Trophoblast cell (in vitro differentiated cells and primary cell): Measurements from ENCODE around the gene DBNDD1.

ENCODE experiments used
- DNase-seq, 2 donors: peaks; one replicate each; pipeline ENCODE4 v3.0.0-alpha.2; 2016
- H2AFZ ChIP-seq: 2 replicates; pipeline ENCODE4 v1.6.1; 2013; ENCODE audit warnings: low read length, moderate library complexity, mild to moderate bottlenecking; ENCODE audit not compliant: insufficient read depth, poor library complexity
- H2AK5ac ChIP-seq: 2 replicates; pipeline ENCODE4 v1.6.1; 2013; ENCODE audit warnings: mild to moderate bottlenecking, low read length
- H2BK120ac ChIP-seq: 2 replicates; pipeline ENCODE4 v1.6.1; 2013; ENCODE audit warnings: low read length, mild to moderate bottlenecking, moderate library complexity; ENCODE audit not compliant: insufficient read depth, poor library complexity
- H2BK12ac ChIP-seq: 2 replicates; pipeline ENCODE4 v1.6.1; 2013; ENCODE audit warnings: mild to moderate bottlenecking, low read length, moderate library complexity
- H2BK5ac ChIP-seq: 2 replicates; pipeline ENCODE4 v1.6.1; 2013; ENCODE audit warnings: low read length, low read depth, moderate library complexity, mild to moderate bottlenecking; ENCODE audit not compliant: poor library complexity
- H3K14ac ChIP-seq: 2 replicates; pipeline ENCODE4 v1.6.1; 2013; ENCODE audit warnings: mild to moderate bottlenecking, low read length
- H3K18ac ChIP-seq: 2 replicates; pipeline ENCODE4 v1.6.1; 2013; ENCODE audit warnings: mild to moderate bottlenecking, low read length
- H3K23ac ChIP-seq: 2 replicates; pipeline ENCODE4 v1.6.1; 2013; ENCODE audit warnings: low read length
- H3K27ac ChIP-seq: 2 replicates; pipeline ENCODE4 v1.5.1; 2013; ENCODE audit warnings: low read depth, mild to moderate bottlenecking, inconsistent platforms, low read length, moderate library complexity
- H3K27me3 ChIP-seq: 2 replicates; pipeline ENCODE4 v1.6.1; 2013; ENCODE audit warnings: inconsistent platforms, mild to moderate bottlenecking, low read length, moderate library complexity; ENCODE audit not compliant: insufficient read depth
- H3K36me3 ChIP-seq, 2 experiments: 1 replicate in 1 of 2; 2 replicates in 1 of 2; pipeline ENCODE4 v1.6.1; 2013; ENCODE audit warnings: low read length in 2 of 2, mild to moderate bottlenecking in 2 of 2, moderate library complexity in 1 of 2; ENCODE audit not compliant: insufficient read depth in 2 of 2, control insufficient read depth in 1 of 2
- H3K4ac ChIP-seq: 2 replicates; pipeline ENCODE4 v1.6.1; 2013; ENCODE audit warnings: low read depth, mild to moderate bottlenecking, low read length, moderate library complexity
- H3K4me1 ChIP-seq, 2 experiments: 1 replicate in 1 of 2; 2 replicates in 1 of 2; pipeline ENCODE4 v1.6.1; 2013; ENCODE audit warnings: low read length in 2 of 2, mild to moderate bottlenecking in 2 of 2, moderate library complexity in 1 of 2; ENCODE audit not compliant: insufficient read depth in 2 of 2, control insufficient read depth in 1 of 2
- H3K4me2 ChIP-seq: 2 replicates; pipeline ENCODE4 v1.6.1; 2013; ENCODE audit warnings: inconsistent platforms, mild to moderate bottlenecking, low read length, moderate library complexity
- H3K4me3 ChIP-seq: 2 replicates; pipeline ENCODE4 v1.5.1; 2013; ENCODE audit warnings: mild to moderate bottlenecking, low read depth, low read length, inconsistent platforms
- H3K79me1 ChIP-seq: one replicate; pipeline ENCODE4 v1.6.1; 2013; ENCODE audit warnings: low read length
- H3K79me2 ChIP-seq: 2 replicates; pipeline ENCODE4 v1.6.1; 2013; ENCODE audit warnings: low read length, mild to moderate bottlenecking; ENCODE audit not compliant: control insufficient read depth, insufficient read depth, poor library complexity
- H3K9ac ChIP-seq: 2 replicates; pipeline ENCODE4 v1.6.1; 2013; ENCODE audit warnings: mild to moderate bottlenecking, low read length
- H3K9me3 ChIP-seq: 2 replicates; pipeline ENCODE4 v1.6.1; 2013; ENCODE audit warnings: low read depth, mild to moderate bottlenecking, control low read depth, inconsistent platforms, low read length; ENCODE audit not compliant: insufficient read depth
- H4K12ac ChIP-seq: 2 replicates; pipeline ENCODE4 v1.6.1; 2013; ENCODE audit warnings: low read depth, mild to moderate bottlenecking, low read length, moderate library complexity
- H4K8ac ChIP-seq: 2 replicates; pipeline ENCODE4 v1.6.1; 2013; ENCODE audit warnings: low read depth, mild to moderate bottlenecking, low read length, moderate library complexity
- H4K91ac ChIP-seq: one replicate; pipeline ENCODE4 v1.6.1; 2013; ENCODE audit warnings: low read depth, mild to moderate bottlenecking, low read length, moderate library complexity
- whole genome bisulfite sequencing: extraction: QIAGEN DNeasy Blood & Tissue Kit; methylation state at CpG from one replicate; pipeline ENCODE4 v1.1.7; 2013; ENCODE audit warnings: missing lambda C conversion rate; ENCODE audit not compliant: insufficient read length, insufficient coverage; ENCODE audit errors: extremely low coverage; 5-methylcytosine and 5-hydroxymethylcytosine counted together

The DBNDD1 gene

DNA sequence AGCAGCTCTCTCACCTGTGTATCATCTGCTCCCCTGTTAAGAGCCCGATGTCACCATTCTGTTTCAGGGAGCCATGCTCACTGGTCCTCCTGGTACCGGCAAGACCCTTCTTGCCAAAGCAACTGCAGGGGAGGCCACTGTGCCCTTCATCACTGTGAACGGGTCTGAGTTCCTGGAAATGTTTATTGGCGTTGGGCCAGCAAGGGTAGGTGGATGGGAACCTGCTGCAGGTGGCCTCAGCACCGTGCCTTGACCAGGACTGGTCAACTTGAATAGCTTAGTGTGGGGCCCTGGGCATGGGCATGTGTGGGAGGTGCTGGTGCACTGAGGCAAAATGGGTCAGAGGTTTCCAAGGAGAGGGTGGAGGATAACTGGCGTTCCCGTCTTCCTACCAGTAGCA, 28.5 kb downstream of the DBNDD1 start:
- H4K12ac ChIP-seq = no peak overlapping the region
- no peak overlapping the region for H3K9ac ChIP-seq
- no peak overlapping the region for H3K14ac ChIP-seq
- H3K36me3 ChIP-seq = peaks cover 70 to 78% of the 10 kb centered on the region in 2 experiments
- H2BK5ac ChIP-seq = no peak overlapping the region
- H3K27ac ChIP-seq = no peak overlapping the region
- no peak overlapping the region for H2BK120ac ChIP-seq
- H3K4me1 ChIP-seq = peaks cover 0 to 5% of the 10 kb centered on the region in 2 experiments
- peaks cover 15% of the 10 kb centered on the region for H3K79me1 ChIP-seq
- no peak overlapping the region for H2AFZ ChIP-seq
- H3K79me2 ChIP-seq = no peaks in the 10 kb centered on the region
- no peaks in the 10 kb centered on the region for H3K27me3 ChIP-seq
- H2BK12ac ChIP-seq = no peak overlapping the region
- H3K4me3 ChIP-seq = no peak overlapping the region
- no peak overlapping the region for H4K91ac ChIP-seq
- DNase-seq = no peak
- H3K9me3 ChIP-seq = peaks cover 25% of the 10 kb centered on the region
- no peak overlapping the region for H2AK5ac ChIP-seq
- no CpG with 5 or more reads among the region's 7 CpGs for WGBS
- H3K18ac ChIP-seq = no peak overlapping the region
- no peak overlapping the region for H3K4me2 ChIP-seq
- H3K4ac ChIP-seq = no peak overlapping the region
- no peak overlapping the region for H3K23ac ChIP-seq
- H4K8ac ChIP-seq = no peak overlapping the region

DNA sequence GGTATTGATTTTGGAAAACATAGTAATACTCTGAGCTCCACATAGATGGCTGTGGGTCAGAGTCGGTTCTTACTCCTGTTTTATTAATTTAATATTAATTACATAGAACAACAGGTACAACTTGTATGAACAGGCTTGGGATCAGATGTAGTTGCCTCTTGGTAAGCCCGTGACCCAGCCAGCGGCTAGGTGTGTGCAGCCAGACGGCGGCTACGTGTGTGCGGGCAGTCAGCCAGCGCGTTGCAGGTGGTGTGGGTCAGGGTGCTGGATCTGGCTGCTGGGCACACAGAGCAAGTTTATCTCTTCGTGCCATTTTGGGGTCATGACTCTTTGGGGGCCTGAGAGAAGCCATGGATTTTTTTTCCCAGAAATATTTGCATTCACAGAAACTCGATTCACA, 30.3 kb downstream of the DBNDD1 start:
- H2AFZ ChIP-seq = no peak overlapping the region
- no peak for DNase-seq
- no peaks in the 10 kb centered on the region for H3K79me2 ChIP-seq
- no peaks in the 10 kb centered on the region for H3K27me3 ChIP-seq
- no peak overlapping the region for H3K4ac ChIP-seq
- H3K79me1 ChIP-seq = no peaks in the 10 kb centered on the region
- H2BK5ac ChIP-seq = no peak overlapping the region
- no peak overlapping the region for H2AK5ac ChIP-seq
- H2BK120ac ChIP-seq = no peak overlapping the region
- H3K27ac ChIP-seq = no peak overlapping the region
- H4K12ac ChIP-seq = no peak overlapping the region
- no peak overlapping the region for H3K18ac ChIP-seq
- H4K91ac ChIP-seq = no peak overlapping the region
- H3K9ac ChIP-seq = no peak overlapping the region
- H3K9me3 ChIP-seq = peaks cover 6% of the 10 kb centered on the region
- H3K23ac ChIP-seq = no peak overlapping the region
- H3K36me3 ChIP-seq = peaks cover 66 to 71% of the 10 kb centered on the region in 2 experiments
- no peak overlapping the region for H3K4me2 ChIP-seq
- peak overlapping the region; percentile 42 for H3K4me3 ChIP-seq
- no peak overlapping the region for H4K8ac ChIP-seq
- no CpG with 5 or more reads among the region's 11 CpGs for WGBS
- no peak overlapping the region for H2BK12ac ChIP-seq
- H3K4me1 ChIP-seq = peaks cover 0 to under 1% of the 10 kb centered on the region in 2 experiments
- no peak overlapping the region for H3K14ac ChIP-seq

DNA sequence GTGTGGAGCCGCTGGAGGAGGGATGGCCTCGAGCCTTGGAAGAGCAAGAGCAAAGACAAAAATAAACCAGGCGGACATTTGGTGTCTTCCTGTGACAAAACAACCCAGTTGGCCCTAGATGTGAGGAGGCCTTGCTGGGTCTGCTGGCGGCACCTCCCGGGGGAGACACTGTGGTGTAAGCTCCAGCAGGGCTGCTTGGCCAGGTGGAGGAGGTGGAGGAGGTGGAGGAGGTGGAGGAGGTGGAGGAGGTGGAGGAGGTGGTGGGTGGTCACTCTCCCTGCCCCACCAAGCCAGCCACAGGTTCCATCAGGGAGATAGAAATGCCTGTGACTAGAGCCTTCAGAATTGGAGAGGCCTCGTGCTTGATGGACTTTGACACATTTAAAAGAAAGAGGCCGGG, 32.1 kb downstream of the DBNDD1 start:
- no peaks in the 10 kb centered on the region for H3K79me1 ChIP-seq
- no peak overlapping the region for H3K23ac ChIP-seq
- no peak overlapping the region for H3K9ac ChIP-seq
- no peak overlapping the region for H3K4ac ChIP-seq
- H3K4me3 ChIP-seq = no peak overlapping the region
- peaks cover 5% of the 10 kb centered on the region for H3K9me3 ChIP-seq
- H4K8ac ChIP-seq = no peak overlapping the region
- H3K4me2 ChIP-seq = no peak overlapping the region
- no CpG with 5 or more reads among the region's 7 CpGs for WGBS
- H4K91ac ChIP-seq = no peak overlapping the region
- no peaks in the 10 kb centered on the region for H3K79me2 ChIP-seq
- no peak overlapping the region for H2BK12ac ChIP-seq
- no peak for DNase-seq
- H3K14ac ChIP-seq = no peak overlapping the region
- no peak overlapping the region for H3K18ac ChIP-seq
- H2BK120ac ChIP-seq = no peak overlapping the region
- H2BK5ac ChIP-seq = no peak overlapping the region
- H2AK5ac ChIP-seq = no peak overlapping the region
- H3K36me3 ChIP-seq = peaks cover 66 to 73% of the 10 kb centered on the region in 2 experiments
- H3K27ac ChIP-seq = no peak overlapping the region
- no peak overlapping the region for H2AFZ ChIP-seq
- no peak overlapping the region for H4K12ac ChIP-seq
- H3K4me1 ChIP-seq = no peaks in the 10 kb centered on the region
- no peaks in the 10 kb centered on the region for H3K27me3 ChIP-seq

DNA sequence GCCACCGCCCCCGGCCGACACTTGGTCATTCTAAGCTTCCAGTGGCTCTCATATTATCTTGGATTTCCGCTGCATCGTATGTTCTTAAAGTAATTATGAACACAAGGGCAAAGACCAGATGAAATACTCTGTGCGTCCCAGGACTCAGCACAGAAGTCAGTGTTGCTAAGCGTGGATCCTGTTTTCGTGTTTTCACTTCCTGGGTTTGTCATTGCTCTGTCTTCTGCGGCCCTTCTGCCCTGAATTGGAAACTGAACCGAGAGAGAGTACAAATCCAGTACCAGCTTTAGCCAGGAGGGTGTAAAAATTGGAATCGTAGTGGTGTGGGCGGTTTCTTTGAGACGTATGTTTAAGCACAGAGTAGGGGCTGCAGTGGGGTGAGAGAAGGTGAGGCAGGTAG, 32.7 kb downstream of the DBNDD1 start:
- no peak overlapping the region for H3K18ac ChIP-seq
- H4K8ac ChIP-seq = no peak overlapping the region
- peaks cover 65 to 73% of the 10 kb centered on the region in 2 experiments for H3K36me3 ChIP-seq
- H3K79me1 ChIP-seq = no peaks in the 10 kb centered on the region
- no peak overlapping the region for H2BK5ac ChIP-seq
- no peak overlapping the region for H3K4me2 ChIP-seq
- no peak overlapping the region for H4K12ac ChIP-seq
- H4K91ac ChIP-seq = no peak overlapping the region
- no peaks in the 10 kb centered on the region for H3K4me1 ChIP-seq
- H2BK120ac ChIP-seq = no peak overlapping the region
- no peak overlapping the region for H2AFZ ChIP-seq
- no peaks in the 10 kb centered on the region for H3K27me3 ChIP-seq
- peaks cover 5% of the 10 kb centered on the region for H3K9me3 ChIP-seq
- no peak overlapping the region for H2BK12ac ChIP-seq
- no CpG with 5 or more reads among the region's 13 CpGs for WGBS
- no peak overlapping the region for H3K27ac ChIP-seq
- no peak overlapping the region for H3K23ac ChIP-seq
- H3K79me2 ChIP-seq = no peaks in the 10 kb centered on the region
- no peak overlapping the region for H3K14ac ChIP-seq
- H3K4me3 ChIP-seq = no peak overlapping the region
- H3K9ac ChIP-seq = no peak overlapping the region
- DNase-seq = no peak
- H2AK5ac ChIP-seq = no peak overlapping the region
- no peak overlapping the region for H3K4ac ChIP-seq
